HG02763 (cell line): ENCODE data around the gene NINJ2.
"Not testable (repeated sequence)": the region's sequence is repeated elsewhere in the genome, so short reads cannot be mapped to it uniquely, and the experiment has no call there.

ENCODE experiments used
- ATAC-seq: cut with Tn5 transposase; IDR thresholded peaks from one replicate; pipeline ENCODE4 v1.9.1; 2021; ENCODE audit warnings: mild to moderate bottlenecking, moderate library complexity; ENCODE audit not compliant: unreplicated experiment

NINJ2 gene, protein sequence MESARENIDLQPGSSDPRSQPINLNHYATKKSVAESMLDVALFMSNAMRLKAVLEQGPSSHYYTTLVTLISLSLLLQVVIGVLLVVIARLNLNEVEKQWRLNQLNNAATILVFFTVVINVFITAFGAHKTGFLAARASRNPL

DNA sequence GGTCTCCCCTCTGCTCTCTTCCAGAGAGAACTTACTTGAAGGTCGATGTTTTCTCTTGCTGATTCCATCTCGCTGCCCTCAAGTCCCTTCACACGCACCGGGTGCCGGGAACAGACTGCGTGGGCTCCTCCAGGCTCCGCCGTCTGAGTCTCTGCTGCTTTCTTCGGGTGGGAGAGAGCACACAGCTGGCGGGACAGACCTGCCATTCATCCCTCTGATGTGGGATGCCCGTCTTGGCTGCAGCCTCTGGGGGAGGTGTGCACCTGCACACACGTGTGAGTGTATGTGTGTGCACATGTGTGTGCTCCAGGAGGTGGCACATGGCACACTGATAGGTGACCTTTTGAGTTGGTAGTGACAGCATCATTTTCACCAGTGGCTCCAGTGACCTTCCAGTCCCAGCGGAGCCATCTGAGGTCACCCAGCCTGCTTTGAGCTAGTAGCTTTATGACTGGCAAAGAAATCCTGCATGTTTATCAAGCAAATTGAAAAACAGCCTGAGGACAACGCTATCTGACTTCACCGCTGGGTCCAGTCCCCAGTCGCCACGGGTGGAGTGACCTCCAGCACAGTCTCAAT lies at the start of gene NINJ2:
TSS of gene NINJ2 (minus strand) at position 153 of the 579 bp plus-strand sequence. CDS start at position 68, 85 bp downstream.
- ATAC-seq, result no peak

- ATAC-seq, result no peak
Observed at GRCh38 chr12:712172-712863, 49.1 kb upstream of the NINJ2 start.

DNA sequence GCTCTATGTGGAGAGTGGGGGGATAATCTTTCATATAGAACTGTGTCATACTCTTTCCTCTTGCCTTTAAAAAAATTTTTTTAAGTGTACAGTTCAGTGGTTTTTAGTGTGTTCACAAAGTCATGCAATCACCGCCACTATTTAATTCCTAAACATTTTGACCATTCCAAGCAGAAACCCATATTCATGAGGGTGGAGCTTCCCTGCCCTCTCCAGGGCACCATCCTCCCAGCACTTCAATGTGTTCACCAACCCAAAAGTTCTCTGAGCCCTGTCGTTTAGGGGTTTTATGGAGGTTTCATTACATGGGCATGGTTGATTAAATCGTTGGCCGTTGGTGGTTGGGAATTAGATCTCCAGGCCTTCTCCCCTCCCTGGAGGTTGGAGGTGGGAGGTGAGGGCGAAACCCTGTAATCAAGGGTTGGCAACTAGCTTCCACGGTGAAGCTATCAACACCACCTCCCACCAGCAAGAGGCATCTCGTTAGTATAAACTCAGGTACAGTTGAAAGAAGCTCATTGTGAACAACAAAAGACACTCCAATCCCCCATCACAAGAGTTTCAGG lies 46.3 kb upstream of the NINJ2 start:
- no peak for ATAC-seq

DNA sequence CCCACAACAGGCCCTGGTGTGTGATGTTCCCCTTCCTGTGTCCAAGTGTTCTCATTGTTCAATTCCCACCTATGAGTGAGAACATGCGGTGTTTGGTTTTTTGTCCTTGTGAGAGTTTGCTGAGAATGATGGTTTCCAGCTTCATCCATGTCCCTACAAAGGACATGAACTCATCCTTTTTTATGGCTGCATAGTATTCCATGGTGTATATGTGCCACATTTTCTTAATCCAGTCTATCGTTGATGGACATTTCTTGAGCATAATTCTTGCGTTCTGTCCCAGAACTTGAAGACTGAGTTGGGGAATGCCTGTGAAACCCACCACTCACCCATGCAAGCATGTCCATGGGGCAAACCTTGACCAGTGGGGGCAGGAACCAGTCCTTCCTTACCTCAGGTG lies 44.8 kb upstream of the NINJ2 start:
- ATAC-seq, result not testable (repeated sequence)

DNA sequence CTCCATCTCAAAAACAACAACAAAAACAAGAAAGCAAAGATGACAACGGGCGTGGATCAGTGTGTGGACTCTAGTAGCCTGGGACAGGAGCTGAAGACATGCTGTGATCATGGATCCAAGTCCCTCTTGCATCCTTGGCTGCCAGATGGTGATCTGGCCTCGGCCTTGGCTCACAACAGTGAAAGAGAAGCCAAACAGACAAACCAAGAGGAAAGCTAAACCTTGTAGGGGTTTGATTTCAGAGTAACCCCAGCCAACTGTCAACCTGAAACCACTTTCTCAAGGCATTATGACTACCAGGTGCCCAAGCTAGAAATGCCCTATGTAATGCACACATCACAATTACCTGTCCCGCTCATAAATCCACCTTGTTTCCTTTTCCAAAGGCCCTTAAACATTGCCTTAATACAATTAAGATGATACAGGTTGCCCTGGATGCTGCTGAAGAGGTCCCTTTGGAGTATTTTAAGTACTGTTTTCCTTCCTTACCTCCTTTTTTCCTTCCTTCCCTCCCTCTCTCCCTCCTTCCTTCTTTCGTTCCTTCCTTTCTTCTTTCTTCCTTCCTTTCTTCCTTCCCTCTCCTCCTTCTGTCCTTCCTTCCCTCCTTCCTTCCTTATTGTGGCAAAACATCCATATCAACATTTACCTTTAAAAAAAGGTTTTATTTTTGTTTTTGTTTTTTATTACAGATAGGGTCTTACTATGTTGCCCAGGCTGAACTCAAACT lies 41.4 kb upstream of the NINJ2 start:
- no peak for ATAC-seq

DNA sequence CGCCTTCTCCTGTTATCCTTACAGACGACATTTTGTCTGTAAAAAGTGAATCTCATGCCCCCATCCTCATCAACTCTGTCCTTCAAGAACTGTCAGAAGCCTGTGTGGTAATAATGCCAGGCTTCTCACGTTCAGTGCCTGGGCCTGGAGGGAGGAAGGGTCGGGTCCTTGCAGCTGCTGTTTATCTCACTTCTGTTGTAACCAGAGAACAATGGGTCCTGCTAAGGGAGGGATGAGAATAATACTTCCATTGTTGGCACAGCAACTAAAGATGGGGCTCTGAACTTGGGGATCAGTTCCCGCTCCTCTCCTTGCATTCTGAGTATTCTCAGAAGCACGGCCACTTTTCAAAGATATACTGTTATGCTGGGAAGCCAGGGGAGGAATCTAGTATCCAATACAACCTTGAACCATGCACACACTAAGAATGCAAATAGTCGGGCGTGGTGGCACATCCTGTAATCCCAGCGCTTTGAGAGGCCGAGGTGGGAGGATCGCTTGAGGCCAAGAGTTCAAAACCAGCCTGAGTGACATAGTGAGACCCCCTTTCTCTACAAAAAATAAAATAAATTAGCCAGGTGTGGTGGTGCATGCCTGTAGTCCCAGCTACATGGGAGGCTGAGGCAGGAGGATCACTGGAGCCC lies 38.8 kb upstream of the NINJ2 start:
- ATAC-seq, result no peak

GRCh38 chr12:700016-700415 lies 36.8 kb upstream of the NINJ2 start:
- ATAC-seq, result no peak

DNA sequence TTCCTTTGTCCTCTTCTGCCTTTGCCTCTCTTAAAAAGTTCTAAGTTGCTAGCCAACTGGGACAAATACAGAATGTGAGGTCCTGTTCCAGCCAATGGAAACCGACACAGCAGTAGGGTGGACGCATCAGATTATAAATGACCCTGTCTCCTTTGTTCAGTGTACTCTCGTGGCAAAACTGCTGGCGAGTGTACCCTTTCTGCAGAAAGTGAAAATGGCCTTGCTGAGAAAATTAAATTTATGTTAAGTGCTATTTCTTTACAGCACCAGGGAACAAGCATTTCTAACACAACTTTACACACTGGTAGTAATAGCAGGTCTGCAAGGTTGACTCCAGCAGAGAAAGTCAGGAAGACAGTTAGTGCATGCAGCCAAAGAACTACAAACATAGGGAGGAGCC lies 35.0 kb upstream of the NINJ2 start:
- ATAC-seq, result not testable (repeated sequence)

DNA sequence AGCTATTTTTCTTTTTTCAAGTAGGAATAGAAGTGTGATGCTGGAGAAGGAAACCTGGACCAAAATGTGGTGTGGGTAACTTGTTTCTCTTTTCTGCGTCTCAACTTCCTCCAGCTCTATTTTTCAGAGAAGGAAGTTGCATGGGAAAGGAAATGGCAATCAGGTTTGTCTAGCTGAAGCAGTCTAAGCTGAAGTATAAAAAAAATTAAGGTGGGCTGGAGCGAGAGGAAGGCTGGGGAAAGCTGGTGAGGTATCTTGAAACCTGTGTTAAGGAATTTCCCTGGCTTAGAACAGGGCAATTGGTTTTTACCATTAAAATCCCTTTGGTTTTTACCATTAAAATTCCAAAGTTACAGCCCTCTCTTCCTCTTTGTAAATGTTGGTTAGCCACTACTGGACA lies 34.2 kb upstream of the NINJ2 start:
- ATAC-seq, result no peak

DNA sequence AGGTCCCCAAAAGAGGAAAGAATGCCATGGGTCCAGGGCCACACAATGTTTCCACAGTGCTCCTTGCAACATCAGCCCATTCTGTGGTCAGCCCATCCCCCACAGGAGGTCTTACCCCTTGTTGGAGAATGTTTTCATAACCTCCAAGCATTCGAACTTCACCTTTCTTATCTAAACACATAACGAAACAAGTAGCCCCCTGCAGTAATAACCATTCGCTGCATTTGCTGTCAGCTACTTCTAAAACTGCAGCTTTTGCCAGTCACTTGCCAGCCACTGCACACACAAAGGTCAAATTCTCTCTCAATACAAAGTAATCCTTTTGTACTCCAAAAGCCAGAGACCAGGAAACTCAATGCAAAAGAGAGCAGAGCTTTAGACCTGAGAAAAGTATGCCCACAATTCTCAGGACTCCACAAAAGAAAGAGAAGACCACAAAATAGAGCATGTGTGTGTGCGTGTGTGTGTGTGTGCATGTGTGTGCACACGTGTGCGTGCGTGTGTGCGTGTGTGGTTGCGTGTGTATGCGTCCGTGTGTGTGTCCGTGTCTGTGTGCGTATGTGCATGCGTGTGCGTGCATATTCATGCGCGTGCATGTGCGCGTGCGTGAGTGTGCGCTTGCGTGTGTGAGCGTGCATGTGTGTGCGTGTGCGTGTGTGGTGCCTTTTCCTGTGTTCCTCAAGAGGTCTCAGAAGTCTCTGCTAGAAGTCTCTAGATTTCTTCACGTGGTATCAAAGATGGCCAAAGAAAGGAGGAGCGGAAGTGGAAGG lies 31.7 kb upstream of the NINJ2 start:
- no peak for ATAC-seq

DNA sequence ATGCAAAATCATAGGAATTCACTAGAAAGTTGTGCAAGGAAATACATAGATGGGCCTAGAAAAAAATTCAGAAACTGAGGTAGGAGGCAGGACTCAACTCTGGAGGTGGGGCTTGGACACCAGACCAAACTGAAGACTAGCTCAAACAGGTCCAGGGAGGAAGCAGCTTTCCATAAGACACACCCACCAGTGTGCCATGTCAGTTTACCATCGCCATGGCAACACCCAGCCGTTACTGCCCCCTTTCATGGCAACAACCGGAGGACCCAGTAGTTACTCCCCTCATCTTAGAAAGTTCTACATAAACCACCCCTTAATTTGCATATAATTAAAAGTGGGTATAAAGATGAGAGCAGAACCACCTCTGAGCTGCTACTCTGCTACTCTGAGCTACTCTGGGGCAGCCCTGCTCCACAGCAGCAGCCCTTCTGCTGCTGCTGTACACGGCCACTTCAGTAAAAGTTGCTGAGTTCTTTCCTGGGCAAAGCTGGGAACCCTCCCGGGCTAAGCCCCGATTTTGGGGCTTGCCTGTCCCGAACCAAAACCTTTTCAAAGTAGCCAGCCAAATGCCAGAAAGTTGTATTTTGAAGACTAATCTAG lies 30.8 kb upstream of the NINJ2 start:
- ATAC-seq, result no peak

GRCh38 chr12:692274-692673 lies 29.0 kb upstream of the NINJ2 start:
- ATAC-seq, result no peak

DNA sequence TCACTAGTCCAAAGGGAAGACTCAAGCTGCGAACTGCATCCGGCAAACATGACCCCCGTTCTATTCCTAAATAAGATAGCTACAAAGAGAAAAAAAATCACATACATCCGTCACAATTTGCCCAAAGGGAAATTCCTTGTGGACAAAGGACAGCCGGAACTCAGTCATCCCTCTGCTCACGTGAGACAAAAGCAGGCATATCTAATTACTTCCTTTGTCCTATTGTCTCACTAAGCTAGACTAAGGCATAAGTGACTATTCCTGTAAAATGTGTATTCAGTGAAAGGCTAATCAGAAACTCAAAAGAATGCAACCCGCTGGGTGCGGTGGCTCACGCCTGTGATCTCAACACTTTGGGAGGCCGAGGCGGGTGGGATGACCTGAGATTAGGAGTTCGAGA lies 27.2 kb upstream of the NINJ2 start:
- ATAC-seq, result no peak

DNA sequence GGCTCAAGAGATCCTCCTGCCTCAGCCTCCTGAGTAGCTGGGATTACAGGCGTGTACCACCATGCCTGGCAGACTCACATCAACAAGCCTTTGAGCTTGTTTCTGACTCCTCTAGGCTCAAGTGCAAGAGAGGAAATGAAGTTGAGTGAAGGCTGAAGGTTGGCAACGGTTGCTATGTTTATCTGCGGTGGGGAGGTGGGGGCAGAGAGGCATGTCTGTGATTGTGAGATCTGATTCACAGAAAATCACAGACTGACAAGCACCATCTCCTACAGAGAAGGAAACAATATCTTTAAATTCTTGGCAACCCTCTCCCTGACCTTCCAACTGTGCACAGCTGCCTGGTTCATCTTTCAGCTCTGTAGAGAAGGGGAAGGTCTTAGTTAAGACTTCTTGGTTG lies 22.1 kb upstream of the NINJ2 start:
- ATAC-seq, result peak; percentile 72

DNA sequence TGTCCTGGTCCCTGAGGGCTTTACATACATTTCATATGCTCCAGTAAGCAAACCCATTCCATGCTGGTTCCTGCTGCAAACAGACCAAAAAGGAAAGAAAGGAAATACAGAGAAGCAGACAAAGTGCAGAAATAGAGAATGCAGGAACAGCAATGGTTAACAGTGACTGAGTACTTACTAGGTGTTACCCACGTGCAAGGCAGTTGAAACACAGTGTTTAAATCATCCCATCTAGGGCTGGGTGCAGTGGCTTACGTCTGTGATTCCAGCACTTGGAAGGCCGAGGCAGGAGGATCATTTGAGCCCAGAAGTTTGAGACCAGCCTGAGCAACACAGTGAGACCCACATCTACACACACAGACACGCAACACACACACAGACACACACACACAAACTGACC lies 21.2 kb upstream of the NINJ2 start:
- no peak for ATAC-seq

DNA sequence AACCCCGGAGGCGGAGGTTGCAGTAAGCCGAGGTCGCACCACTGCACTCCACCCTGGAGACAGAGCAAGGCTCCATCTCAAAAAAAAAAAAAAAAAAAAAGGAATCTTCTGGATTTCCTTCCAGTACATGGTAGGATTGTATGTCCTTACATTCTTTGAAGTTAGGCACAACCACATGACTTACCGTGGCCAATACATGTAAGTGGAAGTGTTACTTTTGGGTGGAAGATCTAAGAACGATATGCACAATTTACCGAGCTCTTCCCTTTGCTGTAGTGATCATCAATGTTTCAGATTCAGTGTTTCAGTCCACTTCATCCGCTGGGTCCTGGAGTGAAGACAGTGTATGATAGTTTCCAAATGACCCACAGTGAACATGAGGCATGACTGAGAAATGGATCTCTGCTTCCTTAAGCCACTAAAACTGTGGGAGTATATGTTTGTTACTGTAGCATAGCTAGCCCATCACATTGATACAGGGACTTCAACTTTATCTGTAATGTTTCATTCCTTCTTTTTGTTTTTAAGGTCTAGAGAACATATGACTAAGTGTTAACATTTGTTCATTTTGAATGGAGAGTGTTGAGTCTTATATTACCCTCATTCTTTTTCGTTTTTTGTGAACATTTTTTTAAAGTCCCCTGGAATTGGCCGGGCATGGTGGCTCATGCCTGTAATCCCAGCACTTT lies 18.5 kb upstream of the NINJ2 start:
- no peak for ATAC-seq

DNA sequence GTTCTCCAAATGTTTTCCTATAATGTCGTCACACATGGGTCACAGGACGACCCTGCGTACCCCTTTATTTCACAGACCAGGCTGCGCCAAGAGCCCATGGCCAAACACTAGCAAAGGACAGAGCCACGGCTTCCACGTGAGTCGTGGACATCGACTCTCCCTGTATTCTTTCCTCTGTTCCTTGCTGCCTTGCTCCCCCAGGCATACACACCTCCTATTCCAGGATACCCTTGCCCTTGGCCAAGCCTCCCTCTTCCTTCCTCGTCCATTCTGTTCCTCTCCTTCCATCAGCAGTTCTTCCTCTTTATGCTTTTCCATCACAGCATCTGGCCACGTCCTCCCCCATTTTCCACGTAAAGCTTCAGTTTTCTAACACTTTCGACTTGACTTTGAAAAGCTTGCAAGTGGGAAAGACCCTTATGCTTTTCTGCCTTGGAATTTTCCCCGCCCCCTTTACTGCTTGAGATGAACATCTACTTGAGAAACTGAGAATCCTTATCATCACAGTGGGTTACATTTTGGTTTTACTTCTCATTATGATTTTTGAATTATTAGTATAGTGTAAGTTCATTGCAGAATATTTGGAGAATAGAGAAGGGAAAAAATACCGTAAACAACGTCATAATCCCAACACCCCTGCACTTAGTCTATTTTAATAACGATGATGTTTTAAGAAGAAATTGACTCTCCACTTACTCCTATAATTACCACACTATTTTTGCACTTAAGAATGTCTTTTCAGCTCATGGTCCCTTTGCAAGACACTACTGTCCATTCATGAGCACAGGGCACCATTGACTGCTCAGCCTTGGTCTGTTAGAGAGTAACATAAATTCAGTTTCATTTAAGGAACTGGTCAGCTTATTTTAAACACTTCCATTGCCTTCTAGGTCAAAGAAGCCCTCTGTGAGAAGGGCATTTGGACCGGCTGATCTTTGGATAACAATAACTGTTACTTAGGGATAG lies 15.8 kb upstream of the NINJ2 start:
- ATAC-seq, result no peak

DNA sequence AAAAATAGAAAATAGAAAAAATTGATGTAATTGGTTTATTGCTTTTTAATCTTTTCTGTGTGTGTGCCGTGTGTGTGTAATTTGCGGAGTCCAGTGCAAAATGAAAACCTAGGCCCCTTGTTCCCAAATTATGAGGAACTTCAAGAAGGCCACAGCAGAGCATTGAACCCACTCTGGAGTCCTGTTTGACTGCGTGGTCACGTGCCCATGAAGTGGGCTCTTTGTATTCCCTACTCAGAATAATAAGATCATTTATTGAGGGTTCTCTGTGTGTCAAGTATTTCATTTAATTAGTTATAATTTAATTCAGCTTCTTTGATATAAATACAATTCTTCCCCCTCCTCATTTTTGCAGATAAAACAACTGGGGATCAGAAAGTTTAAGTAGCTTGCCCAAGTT lies 12.3 kb upstream of the NINJ2 start:
- no peak for ATAC-seq
